GM12892 (cell line): ENCODE results near the gene CCDC184.

Experiments
- POLR2A ChIP-seq: IDR thresholded peaks from 2 replicates; pipeline ENCODE4 v1.6.1; 2011; ENCODE audit warnings: low read depth, low read length, control low read depth
- POLR2AphosphoS5 ChIP-seq: IDR thresholded peaks from 2 replicates; pipeline ENCODE4 v1.6.1; 2011; ENCODE audit warnings: low read depth, low read length, control low read depth

- peak; percentile 60 for TF ChIP-seq POLR2A
- TF ChIP-seq POLR2AphosphoS5: peak; percentile 32
These were observed 26.2 kb upstream of the CCDC184 start, which contains the start of gene ASB8 for GRCh38 chr12:48157018-48157888.
